IMR-90 (cell line): ENCODE measurements around the gene CENPX. TPM values are rescaled to one million over a fixed set of nuclear protein-coding genes. Genes with fewer than 3 reads are reported as not detected.

ENCODE experiments used
- ATAC-seq: fragments of 200-7000 bp; cut with Tn5 transposase; 2 replicates; pipeline ENCODE4 v1.9.1; 2020; ENCODE audit warnings: low read depth, mild to moderate bottlenecking, moderate library complexity
- BruUV-seq: library from RNA; stranded (reverse); fragments of 400-500 nt; replicated peaks from 2 replicates; lab custom pipeline; 2021; lab: Mats Ljungman, UMichigan
- CTCF ChIA-PET: fragments of 300-600 bp; formaldehyde crosslinking; extraction: SDS; loops from one replicate; lab custom pipeline; 2021; ENCODE audit warnings: antibody characterized with exemption; lab: Yijun Ruan, JAX
- POLR2A ChIA-PET: fragments of 300-600 bp; sonication (Branson Sonifier 250); formaldehyde crosslinking; loops from one replicate; lab custom pipeline; 2022; ENCODE audit warnings: antibody characterized with exemption; ENCODE audit not compliant: unreplicated experiment; lab: Charles Lee
- DNase-seq: peaks from one replicate; pipeline ENCODE4 v3.0.0; 2013
- H2AFZ ChIP-seq: replicated peaks from 2 replicates; pipeline ENCODE3; 2013; ENCODE audit warnings: low read length, mild to moderate bottlenecking; ENCODE audit not compliant: poor library complexity
- H2AK5ac ChIP-seq: 2 replicates; pipeline ENCODE4 v1.6.1; 2013; ENCODE audit warnings: low read depth, low read length, inconsistent platforms
- H2AK9ac ChIP-seq: replicated peaks from 2 replicates; pipeline ENCODE3; 2013; ENCODE audit warnings: mild to moderate bottlenecking, low read depth, low read length, moderate library complexity; ENCODE audit not compliant: poor library complexity
- H2BK120ac ChIP-seq: 2 replicates; pipeline ENCODE4 v1.6.1; 2013; ENCODE audit warnings: low read depth, low read length, inconsistent platforms
- H2BK15ac ChIP-seq: 3 replicates; pipeline ENCODE4 v1.6.1; 2013; ENCODE audit warnings: low read depth, low read length, inconsistent platforms
- H2BK20ac ChIP-seq: 2 replicates; pipeline ENCODE4 v1.6.1; 2013; ENCODE audit warnings: low read depth, mild to moderate bottlenecking, inconsistent platforms, low read length, moderate library complexity
- H2BK5ac ChIP-seq: 2 replicates; pipeline ENCODE4 v1.6.1; 2013; ENCODE audit warnings: mild to moderate bottlenecking, low read depth, low read length, inconsistent platforms; ENCODE audit not compliant: poor library complexity, severe bottlenecking
- H3K14ac ChIP-seq: replicated peaks from 2 replicates; pipeline ENCODE4 v1.6.1; 2013; ENCODE audit warnings: low read depth, low read length, inconsistent platforms
- H3K18ac ChIP-seq: 2 replicates; pipeline ENCODE4 v1.6.1; 2013; ENCODE audit warnings: low read depth, low read length, control low read depth
- H3K23ac ChIP-seq: 2 replicates; pipeline ENCODE4 v1.6.1; 2013; ENCODE audit warnings: low read depth, low read length, inconsistent platforms
- H3K27ac ChIP-seq: 2 replicates; pipeline ENCODE4 v1.5.1; 2013; ENCODE audit warnings: mild to moderate bottlenecking, control low read depth, low read length; ENCODE audit not compliant: insufficient read depth
- H3K27me3 ChIP-seq: 2 replicates; pipeline ENCODE4 v1.6.1; 2013; ENCODE audit warnings: low read length; ENCODE audit not compliant: control insufficient read depth, insufficient read depth
- H3K36me3 ChIP-seq: 2 replicates; pipeline ENCODE4 v1.6.1; 2013; ENCODE audit warnings: low read length, mixed read lengths; ENCODE audit not compliant: control insufficient read depth, insufficient read depth
- H3K4ac ChIP-seq: 2 replicates; pipeline ENCODE4 v1.6.1; 2013; ENCODE audit warnings: low read depth, low read length, inconsistent platforms
- H3K4me1 ChIP-seq: 2 replicates; pipeline ENCODE4 v1.6.1; 2013; ENCODE audit warnings: low read length, mixed read lengths; ENCODE audit not compliant: control insufficient read depth, insufficient read depth
- H3K4me2 ChIP-seq: 2 replicates; pipeline ENCODE4 v1.6.1; 2013; ENCODE audit warnings: low read depth, mild to moderate bottlenecking, control low read depth, low read length, moderate library complexity
- H3K4me3 ChIP-seq: 2 replicates; pipeline ENCODE4 v1.5.1; 2013; ENCODE audit warnings: low read depth, mild to moderate bottlenecking, control low read depth, low read length, moderate library complexity; ENCODE audit not compliant: insufficient read depth
- H3K56ac ChIP-seq: 2 replicates; pipeline ENCODE4 v1.6.1; 2013; ENCODE audit warnings: low read length, inconsistent platforms; ENCODE audit not compliant: insufficient read depth; ENCODE audit errors: extremely low read depth
- H3K79me1 ChIP-seq, 2 experiments: 2 replicates each; pipeline ENCODE4 v1.6.1; 2013; ENCODE audit warnings: low read length in 2 of 2, inconsistent platforms in 1 of 2, low read depth in 1 of 2
- H3K9ac ChIP-seq: 2 replicates; pipeline ENCODE4 v1.6.1; 2013; ENCODE audit warnings: low read depth, low read length, control low read depth
- H3K9me1 ChIP-seq: 2 replicates; pipeline ENCODE4 v1.6.1; 2013; ENCODE audit warnings: low read length, inconsistent platforms; ENCODE audit not compliant: insufficient read depth
- H3K9me3 ChIP-seq: 2 replicates; pipeline ENCODE4 v1.6.1; 2013; ENCODE audit warnings: low read length; ENCODE audit not compliant: control insufficient read depth, insufficient read depth
- H4K20me1 ChIP-seq: 2 replicates; pipeline ENCODE4 v1.6.1; 2013; ENCODE audit warnings: low read length, inconsistent platforms; ENCODE audit not compliant: insufficient read depth
- H4K5ac ChIP-seq: 2 replicates; pipeline ENCODE4 v1.6.1; 2013; ENCODE audit warnings: mild to moderate bottlenecking, low read depth, low read length, control low read depth
- H4K8ac ChIP-seq, 2 experiments: 2 replicates each; pipeline ENCODE4 v1.6.1; 2013; ENCODE audit warnings: low read depth in 2 of 2, low read length in 2 of 2, control low read depth in 1 of 2, inconsistent platforms in 1 of 2
- H4K91ac ChIP-seq: 2 replicates; pipeline ENCODE4 v1.6.1; 2013; ENCODE audit warnings: low read depth, low read length, inconsistent platforms; ENCODE audit not compliant: insufficient read depth
- BHLHE40 ChIP-seq: fragments of 150-350 bp; IDR thresholded peaks from 2 replicates; pipeline ENCODE4 v1.6.1; 2016; ENCODE audit warnings: mild to moderate bottlenecking, low read depth, low read length
- NFE2L2 ChIP-seq: fragments of 150-350 bp; IDR thresholded peaks from 2 replicates; pipeline ENCODE4 v1.6.1; 2016; ENCODE audit warnings: low read depth, mild to moderate bottlenecking, low read length
- RFX5 ChIP-seq: IDR thresholded peaks from 2 replicates; pipeline ENCODE4 v1.8.0; 2012; ENCODE audit warnings: low read depth, mild to moderate bottlenecking, low read length, moderate library complexity
- WGBS, 2 experiments: methylation state at CpG; one replicate each; pipeline versions ENCODE4 v1.1.5 to v1.1.7; 2013; ENCODE audit warnings: missing lambda C conversion rate in 2 of 2; ENCODE audit not compliant: insufficient read length in 1 of 2; ENCODE audit errors: extremely low coverage in 2 of 2; 5-methylcytosine and 5-hydroxymethylcytosine counted together
- dilution Hi-C: fragments of 300-500 bp; cut with HindIII; formaldehyde crosslinking; loops from one replicate; pipeline ENCODE4 v1.14.3; 2018; ENCODE audit warnings: low sequenced_read_pairs; ENCODE audit not compliant: unreplicated experiment
- in situ Hi-C: fragments of 300-500 bp; cut with MboI; formaldehyde crosslinking; loops from 3 replicates; pipeline ENCODE4 v1.14.3; 2019; ENCODE audit warnings: low sequenced_read_pairs, inconsistent platforms, mixed read lengths
- intact Hi-C: fragments of 100-400 bp; cut with micrococcal nuclease; formaldehyde crosslinking; loops from 2 replicates; pipeline ENCODE4 v1.10.0; 2022
- polyA plus RNA-seq, 3 experiments: library from polyadenylated mRNA; depleted of rRNA; stranded (reverse); fragments of >200 nt; gene quantifications; 2 replicates each; pipeline ENCODE4 v1.2.3, GENCODE V29; 2012; ENCODE audit warnings: low replicate concordance in 1 of 3
- total RNA-seq: library from RNA; depleted of rRNA; stranded (reverse); fragments of >200 nt; gene quantifications from 2 replicates; pipeline ENCODE4 v1.2.3, GENCODE V29; 2012
- TF ChIP-seq, protein P1 (sequence below): fragments of 150-350 bp; IDR thresholded peaks from 2 replicates; pipeline ENCODE4 v1.6.1; 2017; ENCODE audit warnings: mild to moderate bottlenecking, antibody characterized with exemption, low read length, low read depth
- TF ChIP-seq, protein P2 (sequence below): fragments of 150-350 bp; IDR thresholded peaks from 2 replicates; pipeline ENCODE4 v1.6.1; 2016; ENCODE audit warnings: low read depth, mild to moderate bottlenecking, low read length, moderate library complexity, borderline replicate concordance

CENPX gene
- total and polyA plus RNA-seq, 2 of the 4 experiments (the other 2 are of a cell fraction), result 44.8 to 86.8 TPM

DNA sequence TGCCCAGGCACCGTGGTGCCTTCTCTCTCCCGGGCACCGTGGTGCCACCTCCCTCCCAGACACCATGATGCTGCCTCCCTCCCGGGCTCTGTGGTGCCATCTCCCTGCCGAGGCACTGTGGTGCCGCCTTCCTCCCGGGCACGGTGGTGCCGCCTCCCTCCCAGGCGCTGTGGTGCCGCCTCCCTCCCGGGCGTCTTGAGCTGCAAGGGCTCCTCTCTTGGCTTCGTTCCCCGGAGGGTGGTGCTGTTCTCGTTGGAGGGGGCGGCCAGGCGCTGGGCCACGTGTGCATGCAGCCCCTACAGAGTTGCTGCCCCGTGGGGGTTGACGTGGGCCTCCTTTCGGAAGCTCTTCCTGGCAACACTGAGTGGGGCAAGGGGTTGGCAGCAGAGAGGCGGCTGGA lies 8.2 kb downstream of the CENPX start:
- no peak overlapping the region for H3K4me2 ChIP-seq
- H4K20me1 ChIP-seq, result no peaks in the 10 kb centered on the region; the same call in 1 of the 2 replicates
- ATAC-seq (no peak), DNase-seq (no peak)
- TF ChIP-seq BHLHE40 (no peak), NFE2L2 (no peak), RFX5 (no peak)
- TF ChIP-seq, protein P1, sequence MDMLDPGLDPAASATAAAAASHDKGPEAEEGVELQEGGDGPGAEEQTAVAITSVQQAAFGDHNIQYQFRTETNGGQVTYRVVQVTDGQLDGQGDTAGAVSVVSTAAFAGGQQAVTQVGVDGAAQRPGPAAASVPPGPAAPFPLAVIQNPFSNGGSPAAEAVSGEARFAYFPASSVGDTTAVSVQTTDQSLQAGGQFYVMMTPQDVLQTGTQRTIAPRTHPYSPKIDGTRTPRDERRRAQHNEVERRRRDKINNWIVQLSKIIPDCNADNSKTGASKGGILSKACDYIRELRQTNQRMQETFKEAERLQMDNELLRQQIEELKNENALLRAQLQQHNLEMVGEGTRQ, result no peak
- TF ChIP-seq, protein P2, sequence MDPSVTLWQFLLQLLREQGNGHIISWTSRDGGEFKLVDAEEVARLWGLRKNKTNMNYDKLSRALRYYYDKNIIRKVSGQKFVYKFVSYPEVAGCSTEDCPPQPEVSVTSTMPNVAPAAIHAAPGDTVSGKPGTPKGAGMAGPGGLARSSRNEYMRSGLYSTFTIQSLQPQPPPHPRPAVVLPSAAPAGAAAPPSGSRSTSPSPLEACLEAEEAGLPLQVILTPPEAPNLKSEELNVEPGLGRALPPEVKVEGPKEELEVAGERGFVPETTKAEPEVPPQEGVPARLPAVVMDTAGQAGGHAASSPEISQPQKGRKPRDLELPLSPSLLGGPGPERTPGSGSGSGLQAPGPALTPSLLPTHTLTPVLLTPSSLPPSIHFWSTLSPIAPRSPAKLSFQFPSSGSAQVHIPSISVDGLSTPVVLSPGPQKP, result no peak
- no peak overlapping the region for H4K8ac ChIP-seq
- H4K91ac ChIP-seq, result no peak overlapping the region
- no peak overlapping the region for H2AK5ac ChIP-seq
- no peak overlapping the region for H2BK15ac ChIP-seq
- no peak overlapping the region for H2BK20ac ChIP-seq
- no peaks in the 10 kb centered on the region for H3K27me3 ChIP-seq
- H3K56ac ChIP-seq, result no peak overlapping the region
- no peaks in the 10 kb centered on the region for H3K9me3 ChIP-seq
- no peak overlapping the region for H3K4ac ChIP-seq
- ChIA-PET POLR2A (no interaction called here), CTCF (no interaction called here)
- H3K4me3 ChIP-seq, result no peak overlapping the region
- no peaks in the 10 kb centered on the region for H3K9me1 ChIP-seq
- no peak overlapping the region for H2AFZ ChIP-seq
- no peak overlapping the region for H3K9ac ChIP-seq
- H2AK9ac ChIP-seq, result no peak overlapping the region
- no peak overlapping the region for H3K18ac ChIP-seq
- H3K23ac ChIP-seq, result no peak overlapping the region
- H3K79me1 ChIP-seq, result 0 out of 4 replicates have a peak, but pooled peaks cover 0 to 3% of the 10 kb centered on the region in 2 experiments
- H3K27ac ChIP-seq, result no peak overlapping the region
- dilution Hi-C loops (no loop called here), in situ Hi-C loops (no loop called here), intact Hi-C loops (no loop called here)
- H2BK5ac ChIP-seq, result no peak overlapping the region
- no TSS peak for BruUV-seq
- peaks cover 10% of the 10 kb centered on the region; the same call in 1 of the 2 replicates for H3K36me3 ChIP-seq
- WGBS, 2 experiments, result 66% methylated on average over 7 of the region's 23 CpGs; no CpG with 5 or more reads in 1 of the 2 experiments
- no peak overlapping the region for H2BK120ac ChIP-seq
- no peak overlapping the region for H3K14ac ChIP-seq
- no peak overlapping the region for H4K5ac ChIP-seq
- H3K4me1 ChIP-seq, result no peaks in the 10 kb centered on the region
